Skeletal muscle cell (primary cell): ENCODE measurements around the gene CDKAL1.
A peak's percentile ranks its signal among the peaks of the same experiment; 100 is the strongest.
"Not testable (repeated sequence)": the region's sequence is repeated elsewhere in the genome, so short reads cannot be mapped to it uniquely, and the experiment has no call there.

Source experiments
- DNase-seq: peaks from one replicate; pipeline ENCODE4 v3.0.0-alpha.2; 2010; ENCODE audit warnings: low read depth
- H3K4me3 ChIP-seq: 2 replicates; pipeline ENCODE4 v1.5.1; 2011; ENCODE audit warnings: low read depth, mild to moderate bottlenecking, control low read depth, low read length, moderate library complexity

CDKAL1 gene

DNA sequence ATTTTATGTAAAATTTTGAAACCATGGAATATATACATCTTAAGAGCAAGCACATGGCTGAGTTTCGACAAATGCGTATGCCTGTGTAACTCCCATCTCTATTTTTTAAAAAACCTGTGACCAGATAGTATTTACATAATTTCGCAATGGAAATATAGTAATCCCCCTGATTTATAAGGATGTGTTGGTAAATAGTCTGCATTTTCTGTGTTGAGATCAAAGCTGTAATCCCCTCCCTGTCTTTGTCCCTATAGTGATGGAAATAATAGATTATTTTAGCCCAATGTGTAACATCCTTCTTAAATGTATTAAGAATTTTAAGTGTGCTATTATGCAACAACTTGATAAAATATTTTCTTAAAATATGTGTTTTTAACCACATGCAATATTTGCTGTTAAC is 267.3 kb downstream of the CDKAL1 start:
- no peak for DNase-seq
- no peak overlapping the region for H3K4me3 ChIP-seq

DNA sequence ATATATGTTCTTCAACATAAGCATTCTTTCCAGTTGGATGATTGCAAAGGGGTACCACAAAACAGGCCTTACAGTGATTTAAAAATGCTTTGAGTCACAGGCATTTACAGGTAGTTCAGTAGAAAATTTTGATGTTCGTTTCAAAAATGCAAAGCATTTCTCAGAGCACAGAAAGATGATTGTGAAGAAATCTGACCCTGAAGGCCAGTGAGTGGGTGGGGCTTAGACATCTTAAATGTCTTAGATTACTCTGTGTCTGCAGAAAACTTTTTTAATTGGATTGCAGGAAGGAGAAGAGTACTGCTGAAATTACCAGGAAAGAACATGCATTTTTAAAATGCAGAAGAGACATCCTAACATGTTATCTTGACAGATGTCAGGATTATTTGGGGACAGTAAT is 268.3 kb downstream of the CDKAL1 start:
- H3K4me3 ChIP-seq: no peak overlapping the region
- no peak for DNase-seq

DNA sequence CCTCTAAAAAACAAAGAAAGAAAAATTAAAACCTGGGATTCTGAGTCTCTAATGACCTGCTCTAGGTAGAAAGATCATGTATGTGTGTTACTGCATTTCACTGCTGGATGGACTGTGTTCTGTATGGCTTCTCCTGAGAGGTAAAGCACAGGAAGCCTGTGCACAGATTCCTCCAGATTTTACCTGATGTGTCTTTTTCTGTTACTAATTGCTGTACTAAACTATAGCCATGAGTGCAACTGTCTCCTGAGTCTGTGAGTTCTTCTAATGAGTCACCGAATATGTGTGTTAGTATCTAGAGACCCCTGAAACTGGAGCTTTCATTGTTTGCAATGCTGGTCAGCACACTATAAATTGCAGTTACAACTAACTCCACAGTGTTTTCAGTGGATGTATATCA is 270.8 kb downstream of the CDKAL1 start:
- no peak for DNase-seq
- H3K4me3 ChIP-seq: no peak overlapping the region

DNA sequence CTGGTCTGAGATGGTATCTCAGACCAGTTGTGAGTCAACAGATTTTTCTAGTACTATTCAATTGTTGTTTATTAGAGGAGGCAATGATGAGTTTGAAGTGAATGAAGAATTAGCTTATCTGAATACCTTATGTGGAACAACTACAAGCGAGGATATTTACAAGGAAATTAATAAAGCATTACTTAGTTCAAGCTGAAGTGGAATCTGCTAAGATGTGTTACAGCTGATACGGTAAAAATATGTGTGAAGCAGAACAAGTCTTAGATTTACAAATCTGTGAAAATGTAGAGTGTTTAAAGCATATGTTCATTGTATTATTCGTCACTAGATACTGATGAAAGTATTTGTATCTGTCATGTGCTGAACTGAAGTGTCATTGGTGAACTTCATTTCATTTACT is 272.4 kb downstream of the CDKAL1 start:
- no peak for DNase-seq
- H3K4me3 ChIP-seq: no peak overlapping the region

DNA sequence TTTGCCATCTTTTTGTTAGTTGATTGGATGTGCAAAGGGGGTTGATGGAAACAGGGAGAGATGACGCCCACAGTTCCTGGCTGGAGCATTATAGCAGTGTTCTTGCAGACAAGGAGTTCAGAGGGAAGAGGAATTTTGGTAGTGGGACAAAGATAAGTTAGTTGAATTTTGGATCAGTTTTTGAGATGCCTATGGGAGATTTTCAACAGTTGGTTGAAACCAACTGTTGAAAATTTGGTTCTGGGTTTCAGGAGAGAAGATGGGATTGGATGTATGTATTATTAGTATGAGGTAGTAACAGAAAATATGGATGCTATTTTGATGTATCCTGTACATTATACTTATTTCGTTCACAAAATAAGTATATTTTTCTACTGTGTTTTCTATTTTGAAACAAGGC is 274.2 kb downstream of the CDKAL1 start:
- H3K4me3 ChIP-seq: no peak overlapping the region
- DNase-seq: no peak

DNA sequence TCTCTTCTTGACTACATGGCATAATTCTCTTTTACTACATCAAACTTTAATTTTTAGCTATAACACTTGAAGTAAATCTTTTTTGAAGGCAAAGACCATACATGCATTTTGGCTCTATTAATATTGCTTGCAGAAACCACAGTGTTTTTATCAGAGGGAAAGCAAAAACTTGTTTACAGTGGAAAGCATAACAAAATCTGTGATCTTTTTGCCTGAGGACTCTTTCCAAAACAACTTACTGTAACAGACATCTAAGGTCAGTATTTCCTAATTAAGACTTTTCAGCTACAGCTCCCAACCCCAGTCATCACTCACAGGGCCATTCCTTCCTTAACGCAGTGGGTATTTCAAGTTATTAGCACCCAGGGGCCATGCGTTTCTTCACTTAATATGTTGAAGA is 274.7 kb downstream of the CDKAL1 start:
- H3K4me3 ChIP-seq: no peak overlapping the region

DNA sequence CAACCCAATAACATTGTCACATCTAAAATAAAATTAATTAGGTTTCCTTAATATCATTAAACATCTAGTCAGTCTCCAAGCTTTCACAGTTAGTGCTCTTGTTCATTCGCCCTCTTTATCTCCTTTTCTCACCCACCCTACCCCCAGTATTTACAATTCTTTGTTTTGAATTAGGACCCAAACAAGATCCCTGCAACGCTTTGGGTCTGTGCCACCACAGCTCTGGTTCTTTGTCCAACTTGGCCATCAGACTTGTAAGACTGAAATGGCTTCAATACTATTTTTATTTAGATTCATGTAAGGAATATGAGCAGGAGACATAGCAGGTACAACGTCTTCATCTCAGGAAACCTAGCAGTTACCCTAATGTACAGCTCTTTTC is 276.5 kb downstream of the CDKAL1 start:
- H3K4me3 ChIP-seq: no peak overlapping the region

More for the DNA sequence above, 274.7 kb downstream of the CDKAL1 start:
- DNase-seq: no peak

DNA sequence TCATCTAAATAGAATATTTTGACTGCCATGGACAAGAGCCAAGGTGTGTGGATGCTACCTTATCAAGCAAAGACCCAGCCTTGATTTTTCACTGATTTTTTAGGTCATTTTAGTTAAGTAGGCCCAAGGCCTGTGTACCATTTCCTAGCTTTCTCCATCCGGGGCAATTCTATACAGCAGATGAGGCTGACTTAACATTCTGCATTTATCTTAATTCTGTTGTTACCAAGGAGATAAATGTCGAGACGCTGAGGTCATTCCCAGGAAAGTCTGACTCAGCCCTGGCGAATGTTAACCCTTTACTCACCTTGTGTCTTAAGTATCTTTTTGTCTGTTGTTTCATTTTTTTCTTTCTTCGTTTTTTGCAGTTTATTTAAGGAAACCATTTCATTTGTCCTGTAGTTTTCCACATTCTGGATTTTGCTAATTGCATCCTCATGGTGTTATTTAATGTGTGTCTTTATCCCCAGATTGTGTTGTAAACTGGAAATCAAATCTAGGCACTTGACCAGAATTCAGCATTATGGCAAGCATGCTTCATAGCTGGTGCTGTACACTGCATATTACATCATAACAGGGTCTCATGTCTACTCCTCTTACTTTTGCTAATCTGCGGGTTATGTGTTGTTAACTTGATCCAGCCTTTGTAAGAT is 277.0 kb downstream of the CDKAL1 start:
- no peak overlapping the region for H3K4me3 ChIP-seq
- DNase-seq: peak; percentile 90

More for the DNA sequence above, 276.5 kb downstream of the CDKAL1 start:
- no peak for DNase-seq

DNA sequence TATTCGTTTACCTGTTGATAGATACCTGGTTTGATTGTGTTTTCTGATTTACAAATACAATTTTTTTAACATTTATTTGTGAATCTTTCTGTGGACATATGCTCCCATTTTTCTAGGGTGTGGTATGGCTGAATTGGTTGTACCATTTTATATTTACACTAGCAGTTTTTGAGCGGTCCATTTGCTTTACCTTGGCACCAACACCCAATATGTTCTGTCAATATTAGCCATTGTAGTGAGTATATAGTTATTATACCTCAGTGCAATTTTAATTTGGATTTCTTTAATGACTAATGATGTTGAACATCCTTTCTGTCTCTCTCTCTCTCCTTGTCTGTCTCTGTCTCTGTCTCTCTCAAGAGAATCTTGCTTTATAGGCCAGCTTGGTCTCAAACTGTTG is 278.5 kb downstream of the CDKAL1 start:
- no peak overlapping the region for H3K4me3 ChIP-seq
- DNase-seq: no peak

DNA sequence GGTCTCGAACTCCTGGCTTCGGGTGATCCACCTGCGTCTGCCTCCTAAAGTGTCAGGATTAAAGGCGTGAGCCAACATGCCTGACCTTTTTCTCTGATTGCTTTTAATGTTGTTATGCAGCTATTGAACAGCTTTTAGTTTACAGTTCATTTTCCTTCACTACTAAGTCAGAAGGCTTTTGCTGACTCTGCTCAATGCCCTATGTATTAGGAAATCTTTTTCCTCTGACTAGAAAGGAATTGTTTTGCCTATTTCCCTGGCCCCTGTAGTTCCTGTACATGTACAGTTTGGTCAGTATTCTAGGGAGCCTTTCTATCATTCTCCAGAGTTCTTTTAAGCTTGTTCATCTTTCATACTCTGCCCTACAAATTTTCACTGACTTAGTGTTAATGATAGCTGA is 280.2 kb downstream of the CDKAL1 start:
- DNase-seq: no peak
- no peak overlapping the region for H3K4me3 ChIP-seq

DNA sequence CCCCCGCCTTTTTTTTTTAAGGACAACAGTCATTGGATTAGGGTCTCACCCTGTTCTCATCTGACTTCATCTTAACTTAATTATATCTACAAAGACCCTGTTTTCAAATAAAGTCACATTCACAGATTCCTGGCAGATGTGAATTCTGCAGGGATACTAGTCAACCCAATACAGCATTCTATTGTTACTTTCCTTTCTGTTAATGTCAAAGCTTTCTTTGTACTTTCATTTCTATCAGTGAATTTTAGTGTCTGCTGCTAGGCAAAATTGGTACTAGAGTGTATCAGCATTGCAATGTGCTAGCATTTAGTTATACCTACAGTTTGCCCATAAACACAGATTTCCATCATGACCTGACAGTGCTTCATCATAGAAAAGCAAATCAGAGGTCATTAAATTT is 281.9 kb downstream of the CDKAL1 start:
- no peak for DNase-seq

DNA sequence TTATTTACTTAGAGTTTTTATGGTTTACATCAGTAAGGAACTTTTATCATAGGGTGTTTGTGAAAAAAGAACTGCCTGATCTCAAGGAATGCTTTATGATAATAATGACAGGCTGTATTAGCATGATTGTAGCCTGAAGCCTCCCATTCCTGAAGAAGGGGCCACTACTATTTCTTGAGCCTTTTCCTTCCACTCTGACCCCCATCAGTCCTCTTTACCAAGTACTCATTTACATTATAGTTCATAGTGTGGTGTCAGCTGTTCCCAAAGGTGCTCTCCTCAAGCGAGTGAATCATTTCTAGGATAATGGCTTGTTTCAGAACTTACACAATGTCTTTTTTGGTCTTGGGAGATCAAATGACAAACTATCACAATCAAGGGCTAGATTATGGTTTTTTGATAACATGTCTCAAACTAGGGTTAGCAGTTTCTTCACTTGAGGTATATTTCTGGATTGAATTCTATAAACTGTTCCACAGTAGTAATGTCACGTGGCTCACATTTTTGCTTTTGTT is 283.6 kb downstream of the CDKAL1 start:
- no peak for DNase-seq
- H3K4me3 ChIP-seq: no peak overlapping the region

More for the DNA sequence above, 281.9 kb downstream of the CDKAL1 start:
- no peak overlapping the region for H3K4me3 ChIP-seq

DNA sequence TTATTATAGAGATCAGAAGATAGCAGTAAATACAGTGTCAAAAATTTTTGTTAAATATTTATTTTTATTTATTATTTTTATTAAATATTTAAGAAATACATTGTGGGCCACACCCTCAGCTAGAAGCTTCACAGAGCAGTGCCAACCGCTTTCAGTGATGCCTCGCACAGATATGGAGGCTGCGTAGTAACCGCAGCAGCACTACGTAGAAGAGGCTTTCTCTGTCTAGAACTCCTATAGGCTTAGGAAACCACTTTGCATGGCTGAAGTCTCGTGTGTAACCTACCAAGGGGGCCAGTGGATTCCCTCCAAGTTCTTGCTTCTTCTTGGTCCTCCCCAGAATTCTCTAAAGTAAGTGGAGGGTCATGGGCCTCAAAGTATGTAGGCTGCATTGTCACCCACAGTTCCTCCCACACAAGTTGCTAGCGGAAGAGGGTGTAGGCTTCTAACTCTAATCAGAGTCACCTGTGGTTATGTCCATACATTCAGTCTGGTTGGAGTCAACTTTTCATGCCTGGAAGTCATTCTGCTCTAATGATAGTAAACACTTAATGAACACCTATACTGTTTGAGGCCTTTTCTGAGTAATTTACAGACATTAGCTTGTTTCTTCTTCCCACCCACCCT is 285.6 kb downstream of the CDKAL1 start:
- no peak for DNase-seq
- H3K4me3 ChIP-seq: no peak overlapping the region

DNA sequence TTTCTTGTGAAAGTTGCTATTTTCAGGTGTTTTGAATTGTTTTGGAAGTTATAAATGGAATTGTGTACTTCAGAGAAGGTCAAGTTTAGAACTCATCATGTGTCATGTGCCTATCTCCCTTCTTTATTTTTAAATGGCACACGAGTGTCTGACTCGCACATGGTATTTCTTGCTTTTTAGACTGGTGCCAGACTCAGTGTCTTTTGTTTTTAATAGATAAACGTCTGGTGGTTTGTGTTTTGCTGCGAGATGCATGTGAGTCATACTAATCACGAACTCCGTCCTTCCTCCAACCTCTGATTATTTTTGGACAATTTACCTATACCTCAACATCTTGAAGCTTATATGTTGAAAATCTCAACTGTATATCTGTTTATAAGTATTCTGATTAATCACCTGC is 292.1 kb downstream of the CDKAL1 start:
- DNase-seq: peak; percentile 51
- no peak overlapping the region for H3K4me3 ChIP-seq

DNA sequence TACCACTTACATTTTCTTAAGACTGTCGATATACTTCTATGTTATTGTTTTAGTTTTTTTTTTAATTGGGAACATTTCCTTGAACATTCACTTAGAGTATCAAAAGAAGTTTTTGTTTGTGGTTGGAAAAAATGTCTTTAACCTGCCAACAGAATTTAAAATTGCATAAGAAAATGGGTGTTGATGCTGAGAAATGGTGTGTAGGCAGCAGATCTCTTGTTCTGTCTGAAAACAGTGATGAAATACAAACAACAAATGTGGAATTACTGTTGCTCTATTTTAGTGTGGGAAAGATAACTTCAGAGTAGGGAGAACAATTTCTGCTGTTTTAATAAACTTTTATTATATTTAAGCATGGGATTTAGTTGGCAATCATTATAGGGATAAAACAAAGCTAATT is 293.5 kb downstream of the CDKAL1 start:
- no peak overlapping the region for H3K4me3 ChIP-seq
- DNase-seq: peak; percentile 70

DNA sequence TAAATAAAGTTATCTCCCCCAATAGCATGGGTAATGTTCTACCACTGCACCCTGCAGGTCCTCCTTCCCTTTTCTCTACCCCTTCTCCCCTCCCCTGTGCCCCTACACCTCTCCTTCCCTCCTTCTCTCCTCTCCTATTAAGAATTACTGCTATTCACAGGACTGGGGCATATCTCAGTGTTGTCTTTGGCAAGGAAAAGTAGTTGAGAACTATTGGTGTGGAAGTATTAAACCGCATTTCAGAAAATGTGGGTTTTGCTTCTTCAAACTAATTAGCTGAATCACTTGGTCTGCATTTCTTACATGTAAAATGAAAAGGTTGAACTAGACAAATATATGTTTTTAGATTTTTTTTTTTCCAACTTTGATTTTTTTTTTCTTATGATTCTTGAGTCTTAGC is 296.3 kb downstream of the CDKAL1 start:
- no peak overlapping the region for H3K4me3 ChIP-seq
- no peak for DNase-seq

DNA sequence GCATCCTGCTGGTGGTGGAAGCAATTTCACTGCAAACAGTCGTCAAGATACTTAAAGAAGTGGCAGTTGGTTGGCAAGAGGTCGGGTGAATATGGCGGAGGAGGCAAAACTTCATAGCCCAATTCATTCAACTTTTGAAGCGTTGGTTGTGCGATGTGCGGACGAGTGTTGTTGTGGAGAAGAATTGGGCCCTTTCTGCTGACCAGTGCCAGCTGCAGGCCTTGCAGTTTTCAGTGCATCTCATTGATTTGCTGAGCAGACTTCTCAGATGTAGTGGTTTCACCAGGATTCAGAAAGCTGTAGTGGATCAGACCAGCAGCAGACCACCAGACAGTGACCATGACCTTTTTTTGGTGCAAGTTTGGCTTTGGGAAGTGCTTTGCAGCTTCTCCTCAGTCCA is 297.0 kb downstream of the CDKAL1 start:
- H3K4me3 ChIP-seq, DNase-seq: not testable (repeated sequence)

DNA sequence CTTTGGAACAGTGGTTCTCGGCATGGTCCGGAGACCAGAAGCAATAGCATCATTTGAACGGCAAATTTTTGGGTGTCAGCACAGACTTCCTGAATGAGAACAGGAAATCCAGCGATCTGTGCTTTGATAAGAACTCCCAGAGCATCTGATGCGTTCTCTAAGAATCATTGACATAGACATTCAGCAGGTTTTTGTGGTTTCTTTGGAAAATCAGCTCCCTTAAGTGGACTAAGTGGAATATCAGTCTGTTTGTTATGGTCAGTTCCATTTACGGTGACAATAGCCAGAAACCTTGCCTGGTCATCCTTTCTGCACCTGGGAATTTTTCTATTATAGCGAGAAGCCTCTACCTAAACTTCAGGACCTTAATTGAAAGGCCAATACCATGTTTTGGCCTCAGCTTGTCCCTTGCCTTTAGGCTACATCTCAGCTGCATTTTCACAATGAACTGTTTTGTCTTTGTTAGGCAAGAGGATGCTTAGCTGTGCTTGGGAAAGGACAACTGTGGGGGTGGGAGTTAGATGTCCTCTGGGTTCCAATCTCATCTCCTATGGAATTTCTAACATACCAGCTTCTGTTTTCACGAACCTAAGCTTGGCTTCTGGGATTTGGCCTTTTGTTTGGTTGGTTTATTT is 299.7 kb downstream of the CDKAL1 start:
- DNase-seq: peak; percentile 52
- no peak overlapping the region for H3K4me3 ChIP-seq

DNA sequence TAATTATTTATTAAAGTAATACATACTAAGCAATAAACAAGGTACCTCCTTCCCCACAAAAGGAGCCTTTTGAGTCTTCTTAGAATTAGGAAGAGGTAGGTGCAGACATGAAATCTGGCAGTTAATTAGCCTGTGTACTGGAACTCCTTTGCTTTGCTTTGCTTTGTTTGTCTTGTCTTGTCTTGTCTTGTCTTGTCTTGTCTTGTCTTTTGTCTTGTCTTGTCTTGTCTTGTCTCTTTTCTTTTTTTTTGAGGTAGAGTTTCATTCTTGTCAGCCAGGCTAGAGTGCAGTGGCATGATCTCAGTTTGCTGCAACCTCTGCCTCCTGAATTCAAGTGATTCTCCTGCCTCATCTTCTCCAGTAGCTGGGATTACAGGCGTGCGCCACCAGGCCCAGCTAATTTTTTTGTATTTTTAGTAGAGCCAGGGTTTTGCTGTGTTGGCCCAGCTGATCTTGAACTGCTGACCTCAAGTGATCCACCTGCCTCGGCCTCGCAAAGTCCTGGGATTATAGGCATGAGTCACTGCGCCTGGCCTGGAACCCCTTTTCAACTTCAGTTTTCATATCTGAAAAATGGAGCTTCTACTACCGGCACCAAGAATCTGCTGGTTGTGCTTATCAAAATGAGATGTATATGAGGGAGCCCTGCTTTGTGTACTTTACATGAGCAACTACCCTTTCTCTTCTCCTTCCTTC is 301.2 kb downstream of the CDKAL1 start:
- no peak for DNase-seq
- no peak overlapping the region for H3K4me3 ChIP-seq

DNA sequence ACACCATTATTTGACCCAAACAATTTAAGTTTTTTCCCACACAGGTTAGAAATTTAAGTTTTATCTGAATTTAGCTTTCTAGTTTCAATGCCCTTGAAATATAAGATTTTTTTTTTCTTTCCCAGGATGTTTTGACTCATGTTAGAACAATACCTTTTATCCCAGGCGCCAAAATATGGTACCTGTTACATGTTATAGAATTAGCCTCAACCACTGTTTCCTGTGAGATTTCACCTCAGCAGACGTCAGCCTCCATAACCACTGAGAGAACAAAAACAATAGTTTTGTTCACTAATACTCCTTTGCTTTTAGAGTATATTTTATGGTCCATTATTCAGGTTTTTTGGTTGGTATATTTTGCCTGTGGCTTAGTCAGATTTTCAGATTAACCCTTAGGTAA is 302.9 kb downstream of the CDKAL1 start:
- no peak overlapping the region for H3K4me3 ChIP-seq
- DNase-seq: no peak
